Nucleus accumbens (tissue), 56 donors: ENCODE measurements around the gene UCHL3.
A peak's percentile ranks its signal among the peaks of the same experiment; 100 is the strongest.

Experiments used
- DNase-seq, 56 donors: peaks; one replicate each; lab custom pipeline; 2025; lab: John Stamatoyannopoulos, UW

The UCHL3 gene

DNA sequence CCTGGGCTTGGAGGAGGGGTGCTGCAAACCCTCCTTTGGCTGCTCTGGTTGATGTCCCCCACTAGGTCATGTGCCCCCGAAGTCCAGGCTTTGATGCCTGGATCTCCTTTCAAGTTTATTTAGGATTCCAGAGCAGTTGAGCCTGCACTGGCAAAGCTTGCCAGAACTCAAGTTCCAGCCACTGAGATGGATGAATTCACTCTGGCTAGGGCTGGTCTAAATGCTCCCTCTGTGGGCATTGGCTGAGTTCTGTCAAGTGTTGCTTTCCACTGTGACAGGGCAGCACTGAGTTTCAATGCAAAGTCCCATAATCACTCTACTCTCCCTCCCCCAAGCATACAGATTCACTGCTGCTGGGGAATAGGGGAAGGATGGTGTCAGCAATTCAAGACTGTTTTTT lies 68.7 kb downstream of the UCHL3 start:
- DNase-seq: no peak

DNA sequence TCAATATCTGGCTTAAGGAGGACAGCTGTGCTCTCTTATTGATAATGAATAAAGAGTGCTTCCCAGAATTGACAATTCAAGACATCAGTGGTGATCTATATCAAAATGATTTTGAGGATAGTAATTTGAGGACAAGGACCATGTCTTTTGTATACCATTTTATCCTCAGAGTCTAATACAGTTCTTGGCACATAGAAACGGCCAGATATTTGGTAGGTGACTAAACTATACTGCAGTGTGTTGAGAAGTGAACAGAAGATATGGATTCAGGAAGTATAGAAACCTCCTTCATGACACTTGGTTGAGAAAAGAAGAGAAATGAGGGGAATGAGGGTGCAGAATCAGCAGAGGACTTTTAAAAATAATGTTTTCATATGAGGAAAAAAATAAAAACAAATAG lies 70.4 kb downstream of the UCHL3 start:
- DNase-seq: no peak

DNA sequence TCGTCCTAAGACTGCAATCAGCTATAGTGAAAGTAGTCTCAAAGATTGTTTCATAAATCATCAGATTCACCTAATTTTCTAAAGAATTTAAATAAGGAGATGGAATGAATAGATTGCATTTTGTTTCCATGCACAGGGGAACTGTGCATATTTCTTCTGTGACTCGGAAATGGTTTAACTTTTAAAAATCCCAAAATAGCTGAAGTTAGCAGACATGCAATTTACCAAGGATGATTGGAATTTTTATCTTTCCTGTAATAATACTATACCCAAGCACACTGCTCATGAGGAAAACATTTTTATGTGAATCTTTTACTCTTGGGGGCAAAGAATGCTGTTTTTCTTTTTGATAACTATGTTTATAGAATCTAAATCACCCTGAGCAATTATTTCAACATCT lies 71.6 kb downstream of the UCHL3 start:
- no peak for DNase-seq

DNA sequence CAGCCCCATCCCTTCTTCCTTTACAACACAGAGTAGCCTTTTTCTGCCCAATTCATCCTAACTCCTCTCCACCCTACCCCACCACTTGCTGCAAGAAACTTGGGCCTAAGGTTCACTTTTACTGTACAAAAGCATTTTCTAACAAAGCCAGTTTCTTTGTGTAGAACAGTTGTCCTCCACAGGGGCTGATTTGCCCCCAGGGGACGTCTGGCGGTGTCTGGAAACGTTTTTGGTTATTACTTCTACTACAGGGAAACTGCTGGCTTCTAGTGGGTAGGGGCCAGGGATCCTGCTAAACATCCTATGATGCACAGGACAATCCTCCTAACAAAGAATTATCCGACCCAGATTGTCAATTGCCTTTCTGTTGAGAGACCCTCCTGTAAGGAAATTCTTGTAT lies 79.2 kb downstream of the UCHL3 start:
- DNase-seq: no peak

DNA sequence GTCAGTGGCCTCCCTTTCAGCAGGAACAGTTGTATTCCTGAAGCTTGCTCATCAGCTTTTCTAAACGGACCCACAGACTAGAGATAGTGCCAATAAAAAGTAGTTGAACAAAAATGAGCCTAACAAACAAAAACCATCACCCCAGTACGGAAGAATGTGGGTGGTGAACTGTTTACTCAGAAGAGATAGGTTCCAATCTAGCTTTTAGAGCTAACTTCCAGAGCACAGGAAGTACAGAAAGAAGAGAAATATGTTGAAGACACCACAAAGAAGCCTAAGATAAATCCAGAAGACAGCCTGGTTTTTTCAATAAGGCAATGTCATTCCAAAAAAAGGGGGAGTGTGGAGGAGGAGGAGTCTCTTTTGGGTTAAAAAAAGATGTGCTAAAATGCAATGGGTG lies 83.7 kb downstream of the UCHL3 start:
- no peak for DNase-seq

DNA sequence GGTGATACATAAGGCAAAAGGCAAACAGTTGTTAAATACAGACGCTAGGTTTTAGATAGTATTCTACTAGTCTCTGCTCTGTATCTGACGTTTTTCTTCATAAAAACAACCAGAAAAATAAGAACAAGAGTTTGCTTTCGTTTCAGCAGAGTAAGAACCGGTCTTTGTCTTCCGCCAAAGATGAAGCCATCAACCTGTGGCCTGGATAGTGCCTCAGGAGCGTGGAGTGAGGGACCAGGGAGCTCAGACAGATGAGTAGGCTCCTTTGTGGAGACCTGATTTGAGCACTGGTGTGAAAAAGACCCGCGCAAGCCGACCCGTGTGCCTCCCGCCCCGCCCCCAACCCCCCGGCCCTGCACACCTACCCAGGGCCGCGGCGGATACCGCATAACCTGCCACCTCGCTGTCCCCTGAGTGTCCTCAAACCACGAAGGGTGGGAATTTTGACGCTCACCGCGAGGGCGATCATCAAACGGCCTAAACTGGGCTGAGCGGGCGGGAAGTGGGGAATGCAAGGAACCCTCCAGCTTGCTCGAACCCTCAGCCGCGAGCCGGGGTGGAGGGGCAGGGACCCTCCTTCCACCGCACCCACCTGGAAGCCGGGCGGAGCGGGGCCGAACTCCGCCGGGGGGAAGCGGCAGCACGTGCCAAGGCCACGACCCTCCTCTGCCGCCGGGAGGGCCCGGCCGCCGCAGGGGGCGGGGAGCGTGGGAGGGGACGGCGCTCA lies 85.7 kb downstream of the UCHL3 start:
- DNase-seq: no peak

DNA sequence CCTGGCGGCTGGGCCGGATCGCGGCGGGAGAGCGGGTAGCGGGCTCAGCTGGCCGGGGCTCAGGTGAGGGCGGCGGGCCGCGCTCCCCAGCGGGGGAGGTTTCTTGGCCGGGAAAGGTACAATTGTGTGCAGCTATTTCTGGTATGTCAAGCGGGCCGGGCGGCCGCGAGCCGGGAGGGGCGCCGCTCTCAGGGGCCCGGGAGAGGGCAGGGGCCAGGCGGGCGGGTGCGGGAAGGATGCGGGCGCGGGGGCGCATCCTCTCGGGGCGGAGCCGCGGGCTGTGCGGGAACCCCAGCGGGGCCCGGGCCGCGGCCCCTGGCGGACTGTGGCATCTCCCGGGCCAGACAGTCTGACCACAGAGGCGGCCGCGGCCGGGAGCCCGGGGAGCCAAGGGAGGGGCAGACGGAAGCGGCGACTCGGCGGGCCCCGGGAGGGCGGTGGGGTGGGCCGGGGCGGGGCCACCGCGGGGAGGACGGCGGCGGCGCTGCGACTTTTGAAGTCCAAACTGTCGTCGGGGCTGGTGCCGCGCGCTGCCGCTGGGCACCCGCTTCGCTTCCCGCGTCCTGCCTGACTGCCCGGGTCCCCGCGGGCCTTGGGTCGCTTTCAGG lies 86.3 kb downstream of the UCHL3 start, which contains the start of gene LMO7:
LMO7 (plus strand) TSS at position 503 of the 608 bp plus-strand sequence. CDS start 328 bp downstream, outside the sequence.
- DNase-seq: peak in 19 of 56 donors; percentile 5 to 62 (median 15)

DNA sequence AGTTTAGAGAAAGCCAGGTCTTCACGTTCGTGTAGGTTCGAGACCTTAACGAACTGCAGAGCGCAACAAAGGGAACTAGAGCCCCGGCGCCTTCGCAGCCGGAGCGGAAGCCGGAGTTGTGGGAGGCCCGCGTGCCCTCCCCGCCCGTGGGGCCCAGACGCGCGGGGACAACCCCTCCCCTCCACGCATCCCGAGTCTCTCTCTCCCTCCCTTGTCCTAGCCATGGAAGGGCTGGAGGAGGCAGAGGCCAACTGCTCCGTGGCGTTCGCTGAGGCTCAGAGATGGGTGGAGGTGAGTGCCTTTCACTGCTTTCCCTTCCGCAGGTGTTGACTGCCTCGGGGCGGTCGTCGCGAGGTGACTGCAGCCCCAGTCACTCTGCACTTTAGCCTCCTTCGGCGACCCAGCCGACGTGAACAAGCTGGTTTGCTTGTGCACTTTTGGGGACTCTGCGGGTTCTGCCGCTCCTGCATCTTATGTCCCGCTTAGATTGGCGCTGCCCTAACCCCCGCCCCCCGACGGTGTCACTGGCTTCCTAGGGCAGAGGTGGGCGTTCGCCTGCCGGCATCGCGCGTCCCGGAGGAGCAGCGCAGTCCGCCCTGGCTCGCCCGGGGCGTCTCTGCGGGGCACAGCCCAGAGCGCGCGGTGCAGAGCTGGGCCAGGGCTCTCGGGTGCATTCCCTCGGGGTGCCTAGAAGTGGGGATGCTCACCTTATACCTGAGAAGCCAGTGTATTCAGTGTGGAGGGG lies 87.0 kb downstream of the UCHL3 start:
- peak in 2 of 56 donors; percentile 30 to 52 for DNase-seq

DNA sequence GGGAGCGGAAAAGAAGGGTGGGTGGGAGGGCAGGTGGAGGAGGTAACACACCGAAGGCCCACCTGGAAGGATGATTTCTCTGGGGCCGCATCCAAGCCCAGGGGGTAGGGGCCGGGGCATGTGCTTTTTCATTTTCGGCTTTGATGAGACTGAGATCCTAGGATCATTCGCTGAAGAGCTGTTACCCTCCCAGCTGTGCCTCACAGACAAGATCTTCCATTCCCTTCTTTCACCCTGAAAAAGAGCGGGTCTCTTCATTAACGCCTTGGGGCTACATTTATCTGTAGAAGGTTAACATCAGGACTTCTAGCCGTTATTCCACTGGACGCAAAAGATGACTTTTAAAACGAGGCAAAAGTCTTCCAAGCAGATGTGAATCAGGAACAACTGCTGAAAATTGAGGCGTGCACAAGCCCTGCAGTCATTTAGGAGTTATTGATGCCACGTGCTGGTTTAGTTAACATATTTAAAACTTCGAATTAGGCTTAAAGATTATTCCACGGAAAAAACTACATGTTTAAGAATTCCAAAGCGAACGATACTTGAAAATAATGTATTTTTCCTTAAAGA lies 87.7 kb downstream of the UCHL3 start:
- DNase-seq: no peak

DNA sequence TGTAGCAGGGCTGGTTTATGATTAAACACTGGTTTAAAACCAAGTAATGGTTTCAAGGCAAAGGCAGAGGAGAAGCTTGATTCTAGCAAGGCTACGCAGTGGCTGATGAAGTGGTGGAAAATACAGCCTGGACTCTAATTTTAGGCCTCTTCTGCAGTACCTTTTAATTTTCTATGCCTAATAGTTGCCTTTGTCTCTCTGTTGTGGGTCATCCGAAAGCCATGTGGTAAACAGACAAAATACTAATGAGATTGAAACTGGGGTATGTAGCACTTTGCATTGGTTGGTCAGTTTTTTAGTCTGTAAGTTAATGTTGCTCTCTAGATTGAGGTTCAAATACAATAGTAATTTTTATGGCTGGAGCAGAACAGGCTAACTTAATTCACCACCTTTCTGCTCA lies 89.9 kb downstream of the UCHL3 start:
- no peak for DNase-seq

DNA sequence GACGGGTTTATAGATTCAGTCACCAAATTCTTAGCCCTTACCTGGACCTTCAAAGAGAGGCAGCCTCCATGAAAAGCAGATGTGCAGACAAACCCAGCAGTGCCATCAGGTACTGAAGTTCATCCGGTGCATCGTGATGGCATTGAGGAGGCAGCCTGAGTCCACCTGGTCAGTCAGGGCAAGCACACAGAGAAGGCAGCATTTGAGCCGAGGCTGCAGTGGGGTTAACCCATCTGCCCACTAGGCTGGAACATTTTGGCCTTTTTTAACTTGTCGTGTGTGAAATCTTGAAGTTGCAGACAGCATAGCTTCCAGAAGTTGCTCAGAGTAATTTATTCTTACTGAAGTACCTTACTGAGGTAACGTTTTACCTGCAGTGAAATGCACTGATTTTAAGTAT lies 91.4 kb downstream of the UCHL3 start:
- DNase-seq: no peak

DNA sequence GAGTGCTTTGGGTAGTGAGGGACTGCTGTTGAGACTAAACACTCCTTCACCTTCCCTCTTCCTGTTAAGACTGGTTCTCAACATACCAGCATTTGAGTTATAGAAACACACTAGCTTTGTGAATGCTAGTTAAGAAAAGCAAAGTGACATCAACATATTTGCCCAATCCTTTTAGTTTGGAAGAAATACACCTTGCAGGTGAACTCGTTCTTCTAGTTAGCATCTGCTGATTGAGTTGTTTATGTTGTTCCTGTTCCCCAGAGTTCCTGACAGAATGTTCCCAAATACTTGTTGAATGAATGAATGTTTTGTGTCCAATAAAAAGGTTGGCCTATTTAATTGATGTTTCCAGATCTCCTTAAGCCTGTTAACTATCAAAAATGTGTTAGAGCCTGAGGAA lies 93.6 kb downstream of the UCHL3 start:
- no peak for DNase-seq

DNA sequence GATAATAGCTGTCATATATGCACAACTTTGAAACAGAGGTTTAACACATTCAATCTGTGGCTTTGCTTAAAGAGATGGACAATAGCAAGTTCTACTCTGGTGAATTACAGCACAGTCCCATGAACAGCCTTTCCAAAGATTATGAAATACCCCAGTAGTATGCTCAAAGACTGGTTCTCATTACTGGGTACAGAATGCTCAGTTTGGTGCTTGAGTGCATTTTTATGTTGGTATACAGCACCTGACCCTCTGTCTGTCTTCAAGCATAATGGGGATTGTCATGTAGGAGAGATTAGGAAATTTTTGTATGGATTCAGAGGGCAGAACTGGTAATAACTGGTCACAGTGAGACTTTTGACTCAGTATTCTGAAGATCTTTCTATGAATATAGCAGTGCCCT lies 94.1 kb downstream of the UCHL3 start:
- no peak for DNase-seq

DNA sequence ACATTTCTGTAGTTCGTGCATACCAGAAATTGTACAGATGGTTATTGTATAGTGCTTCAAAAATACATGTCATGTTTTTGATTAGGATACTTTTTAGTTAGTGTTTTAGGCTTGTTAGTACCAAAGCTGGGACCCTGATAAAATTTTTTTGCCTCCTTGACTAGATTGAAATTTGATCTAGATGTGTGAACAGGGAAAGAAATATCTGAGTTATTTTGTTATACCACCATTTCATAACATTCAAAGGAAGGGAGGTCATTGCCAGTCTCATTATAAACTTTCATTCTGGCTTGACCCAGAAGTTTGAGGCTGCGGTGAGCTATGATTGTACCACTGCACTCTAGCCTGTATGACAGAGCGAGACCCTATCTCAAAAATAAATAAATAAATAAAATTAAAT lies 95.5 kb downstream of the UCHL3 start:
- no peak for DNase-seq

DNA sequence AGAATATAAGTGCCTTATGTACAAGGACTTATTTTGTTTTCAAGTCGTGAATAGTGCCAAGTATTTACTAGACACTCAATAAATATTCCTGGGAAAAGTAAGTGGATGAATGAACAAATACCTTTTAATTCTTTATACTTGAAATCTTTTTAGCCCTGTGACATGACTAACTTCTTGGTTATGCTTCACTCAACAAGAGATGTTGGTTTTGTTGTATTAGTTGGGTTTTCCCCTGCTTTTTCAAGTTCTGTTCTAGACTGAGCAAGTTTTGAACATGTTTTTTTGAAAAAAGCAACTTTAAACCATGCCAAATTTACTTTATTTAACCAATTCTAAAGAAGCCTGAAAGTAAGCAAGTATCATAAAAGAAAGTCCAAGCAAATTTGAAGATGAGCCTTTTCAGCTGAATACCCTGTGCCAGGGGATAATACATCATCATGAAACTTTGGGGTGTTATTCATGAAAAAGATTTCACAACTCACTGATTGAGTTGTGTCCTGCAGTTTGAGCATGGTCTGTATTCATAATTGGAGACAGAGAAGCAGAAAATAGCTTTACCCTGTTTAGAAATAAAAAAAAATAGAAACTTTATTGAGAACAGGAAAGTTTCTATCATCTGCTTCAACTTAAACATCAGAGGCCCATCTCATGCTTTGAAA lies 97.7 kb downstream of the UCHL3 start:
- DNase-seq: no peak

DNA sequence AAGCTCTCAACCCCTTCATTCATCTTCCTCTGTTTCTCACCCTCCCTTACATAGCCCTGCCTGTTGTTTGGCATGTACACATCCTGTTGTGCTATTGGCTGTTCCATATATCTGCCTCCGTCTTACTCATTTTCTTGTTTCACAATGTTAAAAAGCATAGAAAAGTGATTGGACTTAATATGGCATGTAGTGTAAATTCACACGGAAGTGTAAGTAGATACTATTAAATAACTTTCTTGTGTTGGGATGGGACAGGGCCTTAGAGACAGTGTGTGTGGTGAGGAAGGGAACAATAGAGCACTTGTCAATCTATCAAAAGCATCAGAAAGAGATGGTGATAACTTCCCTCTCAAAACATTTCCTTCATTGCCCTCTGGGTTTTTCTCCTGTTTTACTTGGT lies 98.9 kb downstream of the UCHL3 start:
- no peak for DNase-seq

DNA sequence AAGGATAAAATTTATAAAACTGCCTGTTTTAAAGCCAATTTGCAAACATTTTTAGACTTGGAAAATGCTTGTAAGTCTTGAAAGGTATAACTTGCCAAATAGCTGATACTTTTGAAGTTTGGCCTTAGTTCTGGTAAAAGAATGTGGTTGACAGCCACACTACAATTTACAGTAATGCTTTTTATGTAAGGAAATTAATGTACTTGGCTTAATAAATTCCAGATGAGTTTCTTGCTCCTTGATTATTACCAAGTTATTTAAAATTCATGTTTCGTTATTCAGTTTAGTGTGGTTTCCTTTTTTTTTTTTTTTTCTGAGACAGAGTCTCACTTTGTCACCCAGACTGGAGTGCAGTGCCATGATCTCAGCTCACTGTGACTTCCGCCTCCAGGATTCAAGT lies 101.4 kb downstream of the UCHL3 start:
- DNase-seq: no peak

DNA sequence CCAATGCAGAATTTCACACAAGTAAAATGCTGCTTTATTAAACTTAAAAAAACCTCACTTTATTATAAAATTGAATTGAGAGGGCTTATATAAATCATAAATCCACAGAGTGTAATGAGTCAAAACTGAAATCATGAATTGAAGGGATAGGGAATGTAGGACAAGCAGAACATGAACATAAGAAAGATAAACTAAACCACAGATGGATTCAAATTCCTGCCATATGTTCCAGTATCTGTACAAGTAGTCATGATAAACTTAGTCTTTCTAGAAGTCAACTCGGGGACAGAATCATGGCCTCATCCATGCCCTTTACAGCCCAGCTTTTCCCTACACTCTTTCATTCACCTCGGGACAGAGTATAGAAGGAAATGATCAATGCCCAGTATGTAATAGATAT lies 103.1 kb downstream of the UCHL3 start:
- DNase-seq: no peak
